ENCODE results near the gene PSD4. TPM values are rescaled to one million over a fixed set of nuclear protein-coding genes. Genes with fewer than 3 reads are reported as not detected.

Gene PSD4
- total RNA-seq, 4 donors from 2014 or later, result 6.3 to 27.6 (median 13.1) TPM

DNA sequence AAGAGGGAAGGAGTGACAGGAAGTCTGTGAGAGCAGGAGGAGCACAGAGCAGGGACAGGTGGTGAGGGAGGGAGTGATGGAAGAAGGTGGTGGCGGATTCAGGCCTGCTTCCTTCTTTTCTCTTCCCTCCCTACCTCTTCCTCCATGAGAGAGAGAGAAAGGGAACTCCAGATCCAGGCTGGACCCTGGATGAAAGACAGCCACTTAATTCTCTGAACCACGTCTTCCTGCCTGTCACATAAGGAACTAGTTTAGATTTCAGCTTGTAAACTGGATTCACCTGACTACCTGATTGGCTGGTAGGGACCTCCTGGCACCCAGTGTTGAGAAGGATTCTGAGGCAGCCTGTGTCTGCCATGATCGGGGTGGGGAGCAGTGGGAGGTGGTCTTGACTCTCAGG is 56.0 kb downstream of the PSD4 start:
- TF ChIP-seq, protein P1, sequence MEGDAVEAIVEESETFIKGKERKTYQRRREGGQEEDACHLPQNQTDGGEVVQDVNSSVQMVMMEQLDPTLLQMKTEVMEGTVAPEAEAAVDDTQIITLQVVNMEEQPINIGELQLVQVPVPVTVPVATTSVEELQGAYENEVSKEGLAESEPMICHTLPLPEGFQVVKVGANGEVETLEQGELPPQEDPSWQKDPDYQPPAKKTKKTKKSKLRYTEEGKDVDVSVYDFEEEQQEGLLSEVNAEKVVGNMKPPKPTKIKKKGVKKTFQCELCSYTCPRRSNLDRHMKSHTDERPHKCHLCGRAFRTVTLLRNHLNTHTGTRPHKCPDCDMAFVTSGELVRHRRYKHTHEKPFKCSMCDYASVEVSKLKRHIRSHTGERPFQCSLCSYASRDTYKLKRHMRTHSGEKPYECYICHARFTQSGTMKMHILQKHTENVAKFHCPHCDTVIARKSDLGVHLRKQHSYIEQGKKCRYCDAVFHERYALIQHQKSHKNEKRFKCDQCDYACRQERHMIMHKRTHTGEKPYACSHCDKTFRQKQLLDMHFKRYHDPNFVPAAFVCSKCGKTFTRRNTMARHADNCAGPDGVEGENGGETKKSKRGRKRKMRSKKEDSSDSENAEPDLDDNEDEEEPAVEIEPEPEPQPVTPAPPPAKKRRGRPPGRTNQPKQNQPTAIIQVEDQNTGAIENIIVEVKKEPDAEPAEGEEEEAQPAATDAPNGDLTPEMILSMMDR (IDR thresholded peaks at IDR 0.05), result no peak
- no peak for DNase-seq (ENCODE audit: low spot score)
- ATAC-seq (ENCODE audit: low FRiP score), result no peak

DNA sequence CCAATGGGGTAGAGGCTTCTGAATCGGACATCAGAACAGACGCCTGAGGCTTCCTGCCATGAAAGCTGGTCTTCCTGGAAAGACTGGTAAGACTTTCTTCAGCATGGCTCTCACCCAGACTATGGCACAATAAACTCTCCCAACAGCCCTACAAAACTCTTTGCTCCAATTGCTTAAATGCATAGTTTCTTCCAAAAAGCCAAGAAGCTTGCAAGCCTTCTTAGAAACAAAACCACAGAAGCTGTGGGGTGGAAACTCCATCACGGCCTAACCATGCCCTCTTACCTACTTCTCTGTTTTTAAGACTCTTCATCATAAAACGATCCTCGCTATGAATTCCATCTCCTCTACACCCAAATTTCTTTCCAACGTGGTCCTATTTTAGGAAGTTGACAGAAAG is 56.8 kb downstream of the PSD4 start:
- ATAC-seq (ENCODE audit: low FRiP score), result no peak

DNA sequence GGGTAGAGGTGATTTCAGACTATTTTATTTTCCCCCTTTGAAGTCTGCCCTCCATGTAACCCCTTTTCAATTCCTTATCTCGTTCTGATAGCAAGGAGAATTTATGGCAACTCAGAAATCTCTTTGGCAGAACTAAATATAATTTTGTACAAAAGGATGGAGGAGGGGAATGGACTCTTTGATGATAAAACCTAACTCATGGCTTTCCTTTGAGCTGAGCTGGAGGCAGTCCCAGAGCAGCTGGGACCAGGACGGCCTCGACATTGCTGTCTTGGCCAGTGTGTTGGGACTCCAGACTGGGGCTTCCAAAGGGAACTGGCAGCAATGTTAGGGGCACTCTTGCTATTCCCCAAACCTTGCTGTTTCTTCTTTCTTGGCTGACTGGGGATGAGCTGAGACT is 57.3 kb downstream of the PSD4 start:
- TF ChIP-seq, protein P1 (IDR thresholded peaks at IDR 0.05), result no peak
- DNase-seq (ENCODE audit: low spot score) (no peak), ATAC-seq (ENCODE audit: low FRiP score) (no peak)

More for the DNA sequence above, 56.8 kb downstream of the PSD4 start:
- no peak for DNase-seq (ENCODE audit: low spot score)
- TF ChIP-seq, protein P1 (IDR thresholded peaks at IDR 0.05), result no peak

DNA sequence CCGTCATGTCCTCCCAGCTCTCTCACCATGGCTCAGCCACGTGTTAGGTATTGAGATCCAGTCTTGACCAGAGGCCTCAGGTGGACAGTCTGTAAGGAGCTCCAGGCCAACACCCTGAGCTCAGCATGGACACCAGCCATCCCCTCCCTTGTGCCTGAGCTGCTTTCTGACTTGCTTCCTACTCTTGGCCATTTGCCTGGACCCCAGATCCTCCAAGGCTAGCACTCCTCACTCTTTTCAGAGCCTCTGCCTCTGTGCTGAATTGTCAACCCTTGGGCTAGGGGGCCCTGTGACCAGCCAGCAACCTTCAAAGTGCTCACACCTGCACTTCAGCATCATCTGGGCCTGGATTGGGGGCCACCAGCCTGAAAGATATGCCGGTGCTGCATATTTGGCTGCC is 58.4 kb downstream of the PSD4 start:
- DNase-seq (ENCODE audit: low spot score) (no peak), ATAC-seq (ENCODE audit: low FRiP score) (no peak)
- TF ChIP-seq, protein P1 (IDR thresholded peaks at IDR 0.05), result no peak

DNA sequence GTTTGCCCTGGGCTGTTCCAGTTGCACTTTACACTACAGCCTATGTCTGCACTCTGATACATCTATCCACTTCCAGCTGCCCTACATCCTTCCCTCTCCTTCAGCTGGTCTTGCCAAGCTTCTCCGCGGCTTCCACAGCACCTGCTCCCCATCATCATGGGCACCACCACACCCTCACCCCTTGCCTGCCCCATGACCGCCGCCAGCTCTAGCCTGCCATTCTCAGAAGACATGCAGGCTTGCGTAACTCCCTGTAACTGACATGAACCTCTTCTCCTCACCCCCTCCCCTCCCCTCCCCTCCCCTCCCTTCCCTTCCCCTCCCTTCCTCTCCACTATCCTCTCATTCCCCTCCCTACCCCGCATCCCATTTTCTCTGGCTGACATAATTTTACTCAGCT is 59.0 kb downstream of the PSD4 start:
- DNase-seq (ENCODE audit: low spot score), result no peak
- TF ChIP-seq, protein P1 (IDR thresholded peaks at IDR 0.05), result no peak
- ATAC-seq (ENCODE audit: low FRiP score), result peak; percentile 5

DNA sequence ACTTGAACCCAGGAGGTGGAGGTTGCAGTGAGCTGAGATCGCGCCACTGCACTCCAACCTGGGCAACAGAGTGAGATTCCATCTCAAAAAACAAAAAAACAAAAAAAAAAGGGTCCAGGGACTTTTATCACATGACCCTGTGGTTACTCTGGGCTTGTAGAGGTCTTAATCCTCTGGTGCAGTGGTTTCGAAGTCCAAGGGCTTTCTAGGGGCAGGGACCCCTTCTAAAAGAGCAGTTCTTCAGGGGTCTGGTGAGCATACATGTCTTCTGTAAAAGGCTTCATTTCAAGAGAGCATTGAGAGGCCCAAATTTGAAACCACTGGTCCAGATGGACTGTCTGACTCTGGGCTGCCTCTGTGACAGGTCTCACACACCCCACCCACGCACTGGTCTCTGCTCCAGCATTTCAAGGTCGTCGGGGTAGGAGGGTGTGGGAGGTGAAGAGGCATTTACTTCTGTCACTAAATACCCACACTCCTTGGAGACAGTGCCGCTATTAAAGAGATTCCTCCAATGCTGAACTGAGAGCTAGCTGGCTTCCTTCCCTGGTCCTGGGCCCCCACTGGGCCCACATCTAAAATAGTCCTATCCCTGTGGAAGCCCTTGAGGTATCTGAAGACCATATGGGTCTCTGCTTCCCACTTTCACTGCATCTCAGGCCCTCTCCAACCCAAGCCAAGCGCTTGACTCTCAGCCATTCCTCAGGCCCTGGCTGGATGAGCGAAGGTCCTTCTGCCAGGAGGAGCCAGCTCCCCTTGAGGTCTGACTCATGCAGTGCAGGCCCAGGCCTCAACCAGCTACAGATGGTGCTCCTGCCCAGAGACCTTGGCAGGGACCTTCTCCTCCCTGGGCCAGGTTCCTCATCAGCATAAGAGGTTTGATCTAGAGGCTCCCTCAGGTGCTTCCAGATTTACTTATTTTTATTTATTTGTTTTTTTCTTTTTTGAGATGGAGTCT is 60.1 kb downstream of the PSD4 start:
- ATAC-seq (ENCODE audit: low FRiP score), result peak; percentile 27
- no peak for DNase-seq (ENCODE audit: low spot score)
- TF ChIP-seq, protein P1 (IDR thresholded peaks at IDR 0.05), result no peak
